Keratinocyte (primary cell): ENCODE data around the gene EID1. TPM values are rescaled to one million over a fixed set of nuclear protein-coding genes. Genes with fewer than 3 reads are reported as not detected.

Experiments
- DNase-seq: peaks from one replicate; pipeline ENCODE4 v3.0.0-alpha.2; 2011; ENCODE audit warnings: low read depth, missing footprints, low spot score
- FAIRE-seq: peaks from 2 replicates; lab custom pipeline; 2011; peaks lifted over from hg19 to GRCh38; lab: Jason Lieb, UNC
- H2AFZ ChIP-seq: 2 replicates; pipeline ENCODE4 v1.6.0; 2012; ENCODE audit warnings: low read length, control low read depth, inconsistent platforms; ENCODE audit not compliant: control insufficient read depth
- H3K27ac ChIP-seq: 2 replicates; pipeline ENCODE4 v1.5.1; 2011; ENCODE audit warnings: low read length; ENCODE audit not compliant: control insufficient read depth, insufficient read depth
- H3K27me3 ChIP-seq: 3 replicates; pipeline ENCODE4 v1.6.0; 2011; ENCODE audit warnings: low read length; ENCODE audit not compliant: control insufficient read depth, insufficient read depth; ENCODE audit errors: extremely low read depth
- H3K36me3 ChIP-seq, 2 experiments: 2 replicates in 1 of 2; 3 replicates in 1 of 2; pipeline ENCODE4 v1.5.1; 2011; ENCODE audit warnings: low read length in 2 of 2, mild to moderate bottlenecking in 1 of 2; ENCODE audit not compliant: control insufficient read depth in 2 of 2, insufficient read depth in 2 of 2; ENCODE audit errors: extremely low read depth in 1 of 2
- H3K4me1 ChIP-seq: 3 replicates; pipeline ENCODE4 v1.5.1; 2011; ENCODE audit warnings: low read length; ENCODE audit not compliant: control insufficient read depth, insufficient read depth; ENCODE audit errors: extremely low read depth
- H3K4me2 ChIP-seq: 3 replicates; pipeline ENCODE4 v1.6.0; 2011; ENCODE audit warnings: low read depth, low read length; ENCODE audit not compliant: control insufficient read depth, insufficient read depth; ENCODE audit errors: extremely low read depth
- H3K4me3 ChIP-seq, 3 experiments: fragments of 200-600 bp in 1 of 3; sonication (generic) in 1 of 3; 2 replicates in 2 of 3; 3 replicates in 1 of 3; pipeline ENCODE4 v1.5.1; 2011 to 2016; ENCODE audit warnings: low read length in 3 of 3, mild to moderate bottlenecking in 3 of 3, control low read depth in 2 of 3, inconsistent platforms in 1 of 3, low read depth in 1 of 3, mixed read lengths in 1 of 3, mixed run types in 1 of 3, moderate library complexity in 1 of 3; ENCODE audit not compliant: control insufficient read depth in 2 of 3, insufficient read depth in 2 of 3; ENCODE audit errors: extremely low read depth in 1 of 3
- H3K79me2 ChIP-seq: 2 replicates; pipeline ENCODE4 v1.6.0; 2012; ENCODE audit warnings: low read length; ENCODE audit not compliant: control insufficient read depth, insufficient read depth
- H3K9ac ChIP-seq: 3 replicates; pipeline ENCODE4 v1.6.0; 2011; ENCODE audit warnings: low read length; ENCODE audit not compliant: control insufficient read depth, insufficient read depth; ENCODE audit errors: extremely low read depth
- H3K9me1 ChIP-seq: 3 replicates; pipeline ENCODE4 v1.6.0; 2011; ENCODE audit warnings: low read length; ENCODE audit not compliant: control insufficient read depth, insufficient read depth; ENCODE audit errors: extremely low read depth
- H3K9me3 ChIP-seq: 2 replicates; pipeline ENCODE4 v1.5.1; 2012; ENCODE audit warnings: low read depth, low read length; ENCODE audit not compliant: control insufficient read depth
- H4K20me1 ChIP-seq: 3 replicates; pipeline ENCODE4 v1.6.0; 2011; ENCODE audit warnings: low read length; ENCODE audit not compliant: control insufficient read depth, insufficient read depth; ENCODE audit errors: extremely low read depth
- EZH2 ChIP-seq: IDR thresholded peaks from one replicate; pipeline ENCODE4 v1.6.1; 2012; ENCODE audit warnings: inconsistent platforms, mild to moderate bottlenecking, low read length, moderate library complexity
- dilution Hi-C: fragments of 300-500 bp; cut with MboI; formaldehyde crosslinking; loops from one replicate; pipeline ENCODE4 v1.7.0; 2020; ENCODE audit warnings: low sequenced_read_pairs; ENCODE audit not compliant: extremely low pct_ligation_motif_present
- polyA plus RNA-seq, 5 experiments: library from polyadenylated mRNA; depleted of rRNA in 3 of 5; stranded (reverse) in 3 of 5; stranded (forward) in 1 of 5; unstranded in 1 of 5; fragments of >200 nt; gene quantifications; 1 replicate in 1 of 5; 2 replicates in 3 of 5; 3 replicates in 1 of 5; pipeline versions ENCODE4 v1.2.1 to v1.2.3, GENCODE V29; 2011 to 2012; ENCODE audit warnings: missing spikeins in 2 of 5, low read depth in 1 of 5, low replicate concordance in 1 of 5
- TF ChIP-seq, protein P1 (sequence below), 3 experiments: IDR thresholded peaks in 1 of 3; conservative IDR thresholded peaks in 1 of 3; optimal IDR thresholded peaks in 1 of 3; 2 replicates in 2 of 3; 3 replicates in 1 of 3; pipeline versions ENCODE3 to v1.5.1; 2011; ENCODE audit warnings: low read length in 3 of 3, mild to moderate bottlenecking in 3 of 3, moderate library complexity in 2 of 3, control low read depth in 1 of 3, inconsistent platforms in 1 of 3; ENCODE audit not compliant: insufficient read depth in 2 of 3; ENCODE audit errors: extremely low read depth in 1 of 3

EID1 gene
- polyA plus RNA-seq, 1 donor (not counting 4 experiments of a cell fraction or from before 2014, with no cell fraction given), result 120 TPM

DNA sequence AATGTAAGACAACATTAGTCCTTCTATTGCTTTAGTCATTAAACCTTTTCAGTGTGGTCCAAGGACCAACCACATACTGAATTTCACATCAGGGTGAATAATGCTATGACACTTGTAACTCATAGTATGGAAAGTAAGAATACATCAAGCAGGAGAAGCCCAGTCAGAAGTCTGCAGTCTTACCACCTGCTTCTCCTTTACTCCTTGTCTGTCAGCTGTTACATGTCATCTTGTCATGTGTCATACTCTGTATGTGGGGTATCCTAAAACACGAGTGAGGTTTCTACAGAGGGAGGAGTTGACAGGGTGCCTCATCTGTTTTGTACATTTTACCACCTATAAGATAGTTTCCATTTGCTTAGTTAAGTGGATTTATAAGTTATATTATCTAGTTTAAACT is 32.8 kb upstream of the EID1 start:
- no peaks in the 10 kb centered on the region for H3K27me3 ChIP-seq
- no peaks in the 10 kb centered on the region for H3K9me3 ChIP-seq
- H4K20me1 ChIP-seq, result no peaks in the 10 kb centered on the region
- no peak overlapping the region for H2AFZ ChIP-seq
- H3K79me2 ChIP-seq, result no peaks in the 10 kb centered on the region
- H3K4me2 ChIP-seq, result no peak overlapping the region
- no peak overlapping the region for H3K9ac ChIP-seq
- dilution Hi-C loops, result no loop called here
- no peak overlapping the region for H3K27ac ChIP-seq
- H3K4me1 ChIP-seq, result no peaks in the 10 kb centered on the region
- no peaks in the 10 kb centered on the region for H3K9me1 ChIP-seq
- TF ChIP-seq EZH2, result no peak
- TF ChIP-seq, protein P1, sequence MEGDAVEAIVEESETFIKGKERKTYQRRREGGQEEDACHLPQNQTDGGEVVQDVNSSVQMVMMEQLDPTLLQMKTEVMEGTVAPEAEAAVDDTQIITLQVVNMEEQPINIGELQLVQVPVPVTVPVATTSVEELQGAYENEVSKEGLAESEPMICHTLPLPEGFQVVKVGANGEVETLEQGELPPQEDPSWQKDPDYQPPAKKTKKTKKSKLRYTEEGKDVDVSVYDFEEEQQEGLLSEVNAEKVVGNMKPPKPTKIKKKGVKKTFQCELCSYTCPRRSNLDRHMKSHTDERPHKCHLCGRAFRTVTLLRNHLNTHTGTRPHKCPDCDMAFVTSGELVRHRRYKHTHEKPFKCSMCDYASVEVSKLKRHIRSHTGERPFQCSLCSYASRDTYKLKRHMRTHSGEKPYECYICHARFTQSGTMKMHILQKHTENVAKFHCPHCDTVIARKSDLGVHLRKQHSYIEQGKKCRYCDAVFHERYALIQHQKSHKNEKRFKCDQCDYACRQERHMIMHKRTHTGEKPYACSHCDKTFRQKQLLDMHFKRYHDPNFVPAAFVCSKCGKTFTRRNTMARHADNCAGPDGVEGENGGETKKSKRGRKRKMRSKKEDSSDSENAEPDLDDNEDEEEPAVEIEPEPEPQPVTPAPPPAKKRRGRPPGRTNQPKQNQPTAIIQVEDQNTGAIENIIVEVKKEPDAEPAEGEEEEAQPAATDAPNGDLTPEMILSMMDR (optimal IDR thresholded peaks at IDR 0.05 in 1 of 3, IDR thresholded peaks at IDR 0.05 in 1 of 3, conservative IDR thresholded peaks at IDR 0.05 in 1 of 3; ENCODE audit: extremely low read depth in 1 of 3, insufficient read depth in 2 of 3, low read length in 3 of 3), result no peak
- no peaks in the 10 kb centered on the region for H3K36me3 ChIP-seq
- H3K4me3 ChIP-seq, result no peak overlapping the region
- DNase-seq, result no peak
- no peak for FAIRE-seq

DNA sequence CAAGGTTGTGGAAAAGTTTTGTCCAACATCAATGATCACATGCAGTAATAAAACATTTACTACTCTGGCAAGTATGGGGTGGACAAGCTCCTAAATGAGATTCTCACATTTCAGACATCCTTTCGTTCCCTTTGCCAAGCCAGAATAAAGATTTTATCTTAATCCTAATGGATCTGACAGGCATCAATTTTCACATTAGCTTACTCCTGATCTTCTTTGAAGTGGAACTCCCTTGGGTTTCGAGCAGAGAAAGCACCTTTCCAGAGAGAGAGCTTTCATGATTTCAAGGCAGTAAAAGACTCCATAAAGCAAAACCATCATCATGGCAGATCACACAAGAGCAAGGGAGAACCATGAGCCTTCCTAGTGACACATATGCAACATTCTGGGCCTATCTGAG is 27.3 kb upstream of the EID1 start:
- no peaks in the 10 kb centered on the region for H3K36me3 ChIP-seq
- FAIRE-seq (no peak), DNase-seq (no peak)
- H3K79me2 ChIP-seq, result no peaks in the 10 kb centered on the region
- no peak overlapping the region for H3K27ac ChIP-seq
- dilution Hi-C loops, result no loop called here
- H3K27me3 ChIP-seq, result no peaks in the 10 kb centered on the region
- no peaks in the 10 kb centered on the region for H3K9me3 ChIP-seq
- H3K9me1 ChIP-seq, result no peaks in the 10 kb centered on the region
- no peak overlapping the region for H3K4me2 ChIP-seq
- no peak overlapping the region for H3K4me3 ChIP-seq
- H4K20me1 ChIP-seq, result no peaks in the 10 kb centered on the region
- no peak overlapping the region for H3K9ac ChIP-seq
- no peak for TF ChIP-seq EZH2
- TF ChIP-seq, protein P1 (optimal IDR thresholded peaks at IDR 0.05 in 1 of 3, IDR thresholded peaks at IDR 0.05 in 1 of 3, conservative IDR thresholded peaks at IDR 0.05 in 1 of 3; ENCODE audit: extremely low read depth in 1 of 3, insufficient read depth in 2 of 3, low read length in 3 of 3), result no peak
- no peaks in the 10 kb centered on the region for H3K4me1 ChIP-seq
- H2AFZ ChIP-seq, result no peak overlapping the region
